MM.1S (cell line): Measurements from ENCODE around the gene IMPG1.
"Not testable (repeated sequence)": the region's sequence is repeated elsewhere in the genome, so short reads cannot be mapped to it uniquely, and the experiment has no call there.

ENCODE experiments used
- DNase-seq: peaks from one replicate; pipeline ENCODE4 v3.0.0-alpha.2; 2015
- H2AFZ ChIP-seq: fragments of 300-600 bp; sonication (generic); 2 replicates; pipeline ENCODE4 v1.6.0; 2016; ENCODE audit warnings: antibody characterized with exemption, low read length
- H3F3A ChIP-seq: fragments of 300-600 bp; sonication (generic); 2 replicates; pipeline ENCODE4 v1.6.1; 2016; ENCODE audit warnings: mild to moderate bottlenecking, antibody characterized with exemption, low read length, moderate library complexity, mixed read lengths; ENCODE audit not compliant: insufficient read depth
- H3K27ac ChIP-seq: fragments of 300-600 bp; sonication (generic); 2 replicates; pipeline ENCODE4 v1.5.1; 2016; ENCODE audit warnings: mild to moderate bottlenecking, low read length
- H3K27me3 ChIP-seq: fragments of 300-600 bp; sonication (generic); replicated peaks from 2 replicates; pipeline ENCODE4 v1.6.0; 2016; ENCODE audit warnings: low read length; ENCODE audit not compliant: insufficient read depth
- H3K36me3 ChIP-seq: fragments of 300-600 bp; sonication (generic); replicated peaks from 2 replicates; pipeline ENCODE4 v1.6.1; 2016; ENCODE audit warnings: mild to moderate bottlenecking, low read length, mixed read lengths; ENCODE audit not compliant: insufficient read depth
- H3K4me1 ChIP-seq: fragments of 300-600 bp; sonication (generic); 2 replicates; pipeline ENCODE4 v1.6.1; 2016; ENCODE audit warnings: low read length, mixed read lengths
- H3K4me2 ChIP-seq: fragments of 300-600 bp; sonication (generic); 2 replicates; pipeline ENCODE4 v1.6.0; 2016; ENCODE audit warnings: low read depth, low read length
- H3K4me3 ChIP-seq: fragments of 300-600 bp; sonication (generic); 2 replicates; pipeline ENCODE4 v1.5.1; 2016; ENCODE audit warnings: low read length, mixed read lengths
- H3K79me2 ChIP-seq: fragments of 300-600 bp; sonication (generic); 2 replicates; pipeline ENCODE4 v1.6.1; 2016; ENCODE audit warnings: mixed run types, low read length, mixed read lengths
- H3K9ac ChIP-seq: fragments of 300-600 bp; sonication (generic); 2 replicates; pipeline ENCODE4 v1.6.1; 2016; ENCODE audit warnings: low read length, mixed read lengths
- H3K9me2 ChIP-seq: fragments of 300-600 bp; sonication (generic); replicated peaks from 2 replicates; pipeline ENCODE4 v1.6.1; 2016; ENCODE audit warnings: mild to moderate bottlenecking, low read length, mixed read lengths; ENCODE audit not compliant: insufficient read depth
- H3K9me3 ChIP-seq: fragments of 300-600 bp; sonication (generic); replicated peaks from 2 replicates; pipeline ENCODE4 v1.6.1; 2016; ENCODE audit warnings: mild to moderate bottlenecking, low read length, mixed read lengths; ENCODE audit not compliant: insufficient read depth
- H4K20me1 ChIP-seq: fragments of 300-600 bp; sonication (generic); 2 replicates; pipeline ENCODE4 v1.6.1; 2016; ENCODE audit warnings: mild to moderate bottlenecking, low read length, moderate library complexity, mixed read lengths; ENCODE audit not compliant: insufficient read depth
- CTCF ChIP-seq: fragments of 300-600 bp; sonication (generic); IDR thresholded peaks from 2 replicates; pipeline ENCODE4 v1.5.1; 2016; ENCODE audit warnings: antibody characterized with exemption, low read length, mixed read lengths
- EZH2 ChIP-seq: fragments of 300-600 bp; sonication (generic); optimal IDR thresholded peaks from 2 replicates; pipeline ENCODE3; 2017; ENCODE audit warnings: low read depth, mild to moderate bottlenecking, antibody characterized with exemption, low read length, mixed read lengths
- EZH2phosphoT487 ChIP-seq: fragments of 300-600 bp; sonication (generic); IDR thresholded peaks from 2 replicates; pipeline ENCODE4 v1.6.1; 2018; ENCODE audit warnings: antibody characterized with exemption, low read length

IMPG1 gene

GRCh38 chr6:75922226-75922625, 150.2 kb downstream of the IMPG1 start:
- no peak overlapping the region for H3K4me2 ChIP-seq
- DNase-seq, result no peak
- no peaks in the 10 kb centered on the region for H3K27me3 ChIP-seq
- no peaks in the 10 kb centered on the region for H3K9me3 ChIP-seq
- no peak overlapping the region for H2AFZ ChIP-seq
- TF ChIP-seq EZH2 (no peak), EZH2phosphoT487 (no peak), CTCF (no peak)
- H3K4me1 ChIP-seq, result peaks cover 32% of the 10 kb centered on the region
- peaks cover 24% of the 10 kb centered on the region for H3F3A ChIP-seq
- no peak overlapping the region for H3K4me3 ChIP-seq
- no peaks in the 10 kb centered on the region for H3K36me3 ChIP-seq
- no peaks in the 10 kb centered on the region for H3K79me2 ChIP-seq
- H3K27ac ChIP-seq, result no peak overlapping the region
- no peaks in the 10 kb centered on the region for H4K20me1 ChIP-seq
- no peaks in the 10 kb centered on the region for H3K9me2 ChIP-seq
- H3K9ac ChIP-seq, result no peak overlapping the region

DNA sequence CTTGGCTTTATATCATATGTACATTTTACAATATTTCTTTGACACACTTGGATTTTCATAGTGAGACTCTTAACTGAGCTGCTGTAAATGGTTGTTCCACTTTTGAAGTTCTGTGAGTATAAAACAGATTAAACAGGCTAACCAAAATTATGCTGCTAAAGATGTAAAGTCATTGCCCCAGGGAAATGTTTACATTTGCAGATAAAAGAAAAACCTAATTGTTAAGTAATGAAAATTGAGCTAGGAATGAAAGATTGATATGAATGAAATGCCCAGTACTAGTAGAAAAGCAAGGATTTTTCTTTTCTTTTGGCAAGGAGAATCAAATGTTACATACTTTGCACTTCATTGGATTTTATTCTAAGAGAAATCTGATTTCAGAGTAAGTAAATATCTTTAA, 159.4 kb downstream of the IMPG1 start:
- Histone ChIP-seq H3K79me2 (no peaks in the 10 kb centered on the region), H3K4me2 (no peak overlapping the region), H2AFZ (no peak overlapping the region), H3K27me3 (no peaks in the 10 kb centered on the region), H3K36me3 (peaks cover 4% of the 10 kb centered on the region; the same call in 1 of the 2 replicates), H3K9ac (no peak overlapping the region), H3K27ac (no peak overlapping the region), H3K4me3 (no peak overlapping the region), H3K9me3 (no peaks in the 10 kb centered on the region), H3K9me2 (no peaks in the 10 kb centered on the region), H3K4me1 (no peaks in the 10 kb centered on the region), H3F3A (no peaks in the 10 kb centered on the region), H4K20me1 (no peaks in the 10 kb centered on the region)
- no peak for DNase-seq
- TF ChIP-seq EZH2, result no peak
- TF ChIP-seq EZH2phosphoT487, result no peak
- no peak for TF ChIP-seq CTCF

GRCh38 chr6:75907444-75907843, 165.0 kb downstream of the IMPG1 start:
- Histone ChIP-seq H3K4me2 (no peak overlapping the region), H3K9me2 (no peaks in the 10 kb centered on the region), H3F3A (no peaks in the 10 kb centered on the region), H3K9me3 (no peaks in the 10 kb centered on the region), H4K20me1 (no peaks in the 10 kb centered on the region), H3K4me3 (no peak overlapping the region), H3K27ac (no peak overlapping the region), H3K27me3 (no peaks in the 10 kb centered on the region), H3K9ac (no peak overlapping the region), H2AFZ (no peak overlapping the region), H3K4me1 (no peaks in the 10 kb centered on the region), H3K36me3 (no peaks in the 10 kb centered on the region), H3K79me2 (no peaks in the 10 kb centered on the region)
- TF ChIP-seq CTCF, result no peak
- TF ChIP-seq EZH2, result no peak
- no peak for DNase-seq

GRCh38 chr6:75906871-75907270, 165.6 kb downstream of the IMPG1 start:
- H3K27ac ChIP-seq, result no peak overlapping the region
- H4K20me1 ChIP-seq, result no peaks in the 10 kb centered on the region
- H2AFZ ChIP-seq, result no peak overlapping the region
- no peaks in the 10 kb centered on the region for H3K9me3 ChIP-seq
- H3F3A ChIP-seq, result no peaks in the 10 kb centered on the region
- H3K36me3 ChIP-seq, result no peaks in the 10 kb centered on the region
- no peaks in the 10 kb centered on the region for H3K9me2 ChIP-seq
- H3K4me2 ChIP-seq, result no peak overlapping the region
- no peaks in the 10 kb centered on the region for H3K4me1 ChIP-seq
- no peak for DNase-seq
- H3K27me3 ChIP-seq, result no peaks in the 10 kb centered on the region
- H3K4me3 ChIP-seq, result no peak overlapping the region
- no peak overlapping the region for H3K9ac ChIP-seq
- TF ChIP-seq EZH2phosphoT487, result no peak
- TF ChIP-seq EZH2, result no peak
- no peak for TF ChIP-seq CTCF
- H3K79me2 ChIP-seq, result no peaks in the 10 kb centered on the region

- DNase-seq, result not testable (repeated sequence)
These were observed 167.3 kb downstream of the IMPG1 start for GRCh38 chr6:75905129-75905528.

More at GRCh38 chr6:75905129-75905528, 167.3 kb downstream of the IMPG1 start:
- not testable (repeated sequence) for H3F3A ChIP-seq, H3K4me2 ChIP-seq, H3K4me3 ChIP-seq, H3K9me2 ChIP-seq, H3K79me2 ChIP-seq, H3K9ac ChIP-seq, H3K9me3 ChIP-seq, H3K36me3 ChIP-seq, H3K4me1 ChIP-seq, H2AFZ ChIP-seq, H4K20me1 ChIP-seq, H3K27ac ChIP-seq, H3K27me3 ChIP-seq
